Cerebellar cortex (tissue), 1 donor: ENCODE measurements around the gene LARGE1.
A peak's percentile ranks its signal among the peaks of the same experiment; 100 is the strongest.

Experiments used
- DNase-seq: peaks from one replicate; pipeline ENCODE4 v3.0.0-alpha.2; 2015; ENCODE audit warnings: low spot score

LARGE1 gene

DNA sequence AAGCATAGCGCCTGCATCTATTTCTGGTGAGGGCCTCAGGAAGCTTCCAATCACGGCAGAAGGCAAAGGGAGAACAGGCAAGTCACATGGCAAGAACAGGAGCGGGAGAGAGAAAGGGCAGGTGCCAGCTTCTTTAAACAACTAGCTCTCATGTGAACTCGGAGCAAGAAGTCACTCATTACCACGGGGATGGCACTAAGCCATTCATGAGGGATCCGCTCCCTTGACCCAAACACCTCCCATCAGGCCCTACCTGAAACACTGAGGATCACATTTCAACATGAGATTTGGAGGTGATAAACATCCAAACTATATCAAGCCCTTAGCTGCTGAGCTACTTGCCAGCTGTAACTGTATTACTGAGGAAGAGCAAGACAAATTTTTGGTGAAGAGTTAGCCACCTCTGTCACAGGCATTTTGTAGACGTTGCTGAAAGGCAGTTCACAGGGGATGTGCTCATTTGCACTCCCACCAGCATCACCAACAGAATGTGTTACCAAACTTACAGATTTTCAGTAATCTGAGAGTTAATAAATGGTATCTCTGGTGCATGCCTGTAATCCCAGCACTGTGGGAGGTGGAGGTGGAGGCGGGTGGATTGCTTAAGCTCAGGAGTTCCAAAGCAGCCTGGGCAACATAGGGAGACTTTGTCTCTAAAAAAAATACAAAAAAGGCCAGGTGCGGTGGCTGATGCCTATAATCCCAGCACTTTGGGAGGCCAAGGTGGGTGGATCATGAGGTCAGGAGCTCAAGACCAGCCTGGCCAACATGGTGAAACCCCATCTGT, 398.2 kb downstream of the LARGE1 start:
- no peak for DNase-seq

DNA sequence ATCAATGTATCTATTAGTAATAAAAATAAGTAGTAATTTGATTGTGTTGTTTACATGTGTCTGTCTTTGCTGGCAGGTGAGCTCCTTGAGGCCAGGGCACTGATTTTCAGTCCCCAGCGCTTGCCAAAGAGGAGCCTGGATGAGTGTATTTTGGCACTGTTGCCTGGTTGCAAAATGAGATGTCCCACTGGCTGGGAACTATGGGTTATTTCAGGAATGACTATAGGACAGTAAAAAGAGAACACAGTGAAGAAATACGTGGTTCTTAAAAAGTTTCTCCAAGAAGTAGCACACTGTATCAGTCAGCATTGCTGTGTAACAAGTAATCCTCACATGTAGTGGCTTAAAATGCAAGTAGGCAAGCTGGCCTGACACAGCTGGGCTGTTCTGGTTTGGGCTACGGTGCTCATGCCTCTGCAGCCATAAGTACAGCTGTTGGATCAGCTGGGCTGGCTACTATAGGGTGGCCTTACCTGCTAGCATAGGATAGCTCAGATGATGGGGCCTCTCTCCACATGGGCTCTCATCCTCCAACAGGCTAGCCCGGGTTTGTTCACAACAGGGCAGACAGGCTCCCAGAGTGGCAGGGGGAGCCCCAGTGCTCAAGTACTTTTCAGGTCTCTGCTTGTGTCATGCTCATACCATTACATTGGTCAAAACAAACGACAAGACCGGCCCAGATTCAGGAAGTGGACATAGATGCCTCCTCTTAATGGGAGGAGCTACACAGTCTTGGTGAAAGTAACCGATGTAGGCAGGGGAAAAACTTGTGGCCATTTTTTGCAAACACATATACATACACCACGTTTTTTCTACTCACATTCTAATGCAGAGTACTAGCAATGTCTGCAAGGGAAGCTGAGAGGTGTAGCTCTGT, 399.1 kb downstream of the LARGE1 start:
- no peak for DNase-seq

DNA sequence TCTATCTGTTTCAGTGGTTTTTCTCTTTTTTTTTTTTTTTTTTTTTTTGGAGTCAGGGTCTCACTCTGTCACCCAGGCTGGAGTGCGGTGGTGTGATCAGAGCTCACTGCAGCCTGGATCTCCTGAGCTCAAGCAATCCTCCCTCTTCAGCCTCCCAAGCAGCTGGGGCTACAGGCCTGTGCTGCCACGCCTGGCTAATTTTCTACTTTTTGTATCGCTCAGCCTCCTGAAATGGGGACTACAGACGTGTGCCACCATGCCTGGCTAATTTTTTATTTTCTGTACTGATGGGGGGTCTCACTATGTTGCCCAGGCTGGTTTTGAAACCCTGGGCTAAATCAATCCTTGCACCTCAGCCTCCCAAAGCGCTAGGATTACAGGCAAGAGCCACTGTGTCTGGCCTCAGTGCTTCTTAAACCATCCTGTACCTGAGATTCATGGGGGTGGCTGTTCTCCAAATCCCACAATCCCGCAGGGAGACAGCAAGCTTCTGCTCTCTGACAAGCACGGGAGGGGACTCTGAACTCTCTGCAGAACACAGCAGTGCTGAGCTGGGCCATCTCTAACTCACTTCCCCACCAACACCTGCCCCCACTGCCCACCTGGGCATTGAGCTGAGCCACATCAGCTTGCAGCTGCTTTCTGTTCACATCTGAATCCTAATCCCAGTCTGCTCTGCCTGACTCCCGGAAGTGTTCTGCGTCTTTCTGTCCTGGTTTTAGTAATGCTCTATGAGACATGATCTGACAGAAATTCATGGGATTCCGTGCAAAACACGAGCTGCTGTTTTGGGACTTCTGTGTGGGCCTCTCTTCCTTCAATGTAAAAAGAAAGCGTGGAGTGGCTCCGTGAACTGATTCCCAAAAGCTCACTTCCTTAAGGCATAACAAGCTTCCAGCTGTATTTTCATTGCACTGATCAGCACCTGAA, 400.0 kb downstream of the LARGE1 start:
- DNase-seq = no peak

DNA sequence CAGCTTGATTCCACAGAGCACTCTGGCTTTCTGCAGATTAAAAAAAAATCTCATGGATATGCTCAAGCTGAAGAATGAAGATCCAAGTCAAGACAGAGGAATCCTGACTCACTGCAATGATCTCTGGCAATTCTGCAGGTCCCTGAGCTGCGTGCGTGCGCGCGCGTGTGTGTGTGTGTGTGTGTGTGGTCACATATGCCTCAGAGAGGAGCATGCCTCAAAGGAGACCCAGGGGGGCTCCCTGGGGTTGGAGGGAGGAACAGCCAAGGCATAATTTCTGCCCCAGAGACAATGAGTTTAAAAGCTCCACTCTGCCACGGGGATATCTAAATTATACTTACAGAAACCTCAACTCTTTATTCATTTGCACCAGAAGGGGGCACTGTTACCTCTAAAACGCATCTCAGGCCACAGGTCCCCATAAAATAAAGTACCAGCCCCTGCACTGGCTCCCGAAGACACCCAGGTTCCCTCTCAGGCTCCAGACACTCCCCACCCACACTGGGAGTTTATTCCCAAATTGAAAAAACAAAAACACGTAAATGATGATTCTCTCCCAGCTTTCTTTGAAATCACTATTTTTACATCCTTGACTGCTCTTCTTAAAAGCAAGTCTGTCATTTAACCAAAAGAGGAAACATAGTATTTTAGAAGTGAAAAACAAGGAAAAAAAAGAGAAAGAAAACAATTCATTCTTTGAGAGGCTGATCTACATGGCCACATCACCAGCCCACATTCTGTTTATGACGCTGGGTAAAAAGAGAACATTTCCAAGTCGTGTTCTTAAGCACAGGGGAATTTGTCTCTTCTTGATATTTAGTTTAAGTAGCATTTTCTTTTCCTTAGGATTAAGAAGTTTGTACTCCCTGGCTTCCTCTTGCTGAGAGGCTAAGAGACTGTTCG, 401.0 kb downstream of the LARGE1 start:
- peak; percentile 72 for DNase-seq

DNA sequence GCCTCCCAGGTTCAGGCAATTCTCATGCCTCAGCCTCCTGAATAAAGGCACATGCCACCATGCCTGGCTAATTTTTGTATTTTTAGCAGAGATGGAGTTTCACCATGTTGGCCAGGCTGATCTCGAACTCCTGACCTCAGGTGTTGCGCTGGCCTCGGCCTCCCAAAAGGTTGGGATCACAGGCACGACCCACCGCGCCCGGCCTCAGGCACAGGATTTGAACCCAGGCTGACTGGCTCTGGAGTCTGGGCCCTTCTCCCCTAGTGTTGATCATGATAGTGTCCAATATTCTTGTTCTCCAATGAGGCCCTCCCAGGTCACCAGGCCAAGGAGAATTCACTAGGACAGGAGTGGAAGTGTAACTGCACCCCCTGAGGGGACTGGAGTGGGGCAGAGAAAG, 401.9 kb downstream of the LARGE1 start:
- no peak for DNase-seq

DNA sequence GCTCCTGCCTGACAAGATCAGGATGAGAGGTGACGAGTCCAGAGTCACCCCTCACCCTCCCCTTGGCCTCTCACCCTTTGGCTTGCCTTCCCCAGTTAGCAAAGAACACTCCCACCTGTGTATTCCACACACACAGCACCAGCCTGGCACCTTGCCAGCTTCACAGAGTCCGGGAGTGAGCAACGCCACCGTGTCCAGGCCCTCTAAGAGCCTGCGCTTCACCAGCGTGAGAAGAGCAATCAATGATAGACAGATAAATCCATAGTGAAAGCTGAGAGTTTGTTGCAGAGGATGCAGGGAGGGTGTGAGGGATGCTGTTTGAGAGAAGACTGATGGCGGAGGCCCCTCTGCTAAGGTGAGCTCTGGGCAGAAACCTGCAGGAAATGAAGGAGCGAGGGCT, 404.5 kb downstream of the LARGE1 start:
- DNase-seq = no peak

DNA sequence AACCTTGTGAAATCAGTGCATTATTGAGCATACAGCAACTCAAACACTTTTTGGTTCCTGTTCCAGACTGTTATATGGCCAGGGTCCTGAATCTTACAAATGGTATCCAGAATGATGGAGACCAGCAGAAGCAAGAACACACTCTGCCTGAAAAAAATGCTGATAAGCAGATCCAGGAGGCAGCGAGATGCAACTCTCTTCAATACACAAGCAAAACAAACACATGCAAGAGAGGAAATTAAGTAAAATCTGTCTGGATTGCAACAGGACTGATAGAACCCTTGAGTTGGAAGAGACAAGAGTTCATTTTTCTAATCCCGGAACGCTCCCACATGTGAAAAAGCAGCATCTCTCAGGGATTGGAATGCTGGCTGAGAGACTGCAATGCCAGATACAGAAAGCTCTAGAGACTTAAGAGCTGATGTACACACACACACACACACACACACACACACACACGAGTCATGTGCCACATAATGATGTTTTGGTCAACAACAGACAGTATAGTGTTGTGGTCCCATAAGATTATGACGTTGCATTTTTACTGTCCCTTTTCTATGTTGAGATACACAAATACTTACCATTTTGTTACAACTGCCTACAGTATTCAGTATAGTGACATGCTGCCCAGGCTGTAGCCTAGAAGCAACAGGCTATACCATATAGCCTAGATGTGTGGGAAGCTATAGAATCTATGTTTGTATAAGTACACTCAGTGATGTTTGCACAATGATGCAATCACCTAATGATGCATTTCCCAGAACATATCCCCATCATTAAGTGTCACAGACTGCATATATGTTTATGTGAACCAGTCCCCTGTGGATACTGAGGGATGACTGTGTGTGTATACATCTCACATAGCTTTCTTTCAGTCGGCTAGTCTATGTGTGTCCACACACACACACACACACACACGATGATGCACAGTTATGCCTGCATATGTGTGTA, 406.6 kb downstream of the LARGE1 start:
- DNase-seq = no peak

DNA sequence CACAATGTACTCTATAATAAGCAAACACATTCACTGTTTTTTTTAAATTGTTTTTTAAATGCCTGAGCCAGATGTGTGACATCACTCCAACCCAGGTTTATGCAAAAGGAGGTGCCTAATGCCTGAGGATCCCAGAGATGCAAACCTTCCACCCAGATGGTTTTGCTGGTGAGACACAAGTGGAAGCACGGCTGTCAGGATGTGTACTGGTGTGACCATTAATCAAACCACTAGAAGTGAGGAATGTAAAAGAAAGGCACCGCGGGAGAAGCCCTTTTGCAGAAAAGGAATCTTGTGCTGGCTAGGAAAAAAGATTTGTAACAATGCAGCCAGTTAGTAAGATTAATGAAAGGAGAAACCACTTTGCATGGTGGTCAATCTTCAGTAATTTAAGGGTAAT, 407.4 kb downstream of the LARGE1 start:
- DNase-seq = no peak

DNA sequence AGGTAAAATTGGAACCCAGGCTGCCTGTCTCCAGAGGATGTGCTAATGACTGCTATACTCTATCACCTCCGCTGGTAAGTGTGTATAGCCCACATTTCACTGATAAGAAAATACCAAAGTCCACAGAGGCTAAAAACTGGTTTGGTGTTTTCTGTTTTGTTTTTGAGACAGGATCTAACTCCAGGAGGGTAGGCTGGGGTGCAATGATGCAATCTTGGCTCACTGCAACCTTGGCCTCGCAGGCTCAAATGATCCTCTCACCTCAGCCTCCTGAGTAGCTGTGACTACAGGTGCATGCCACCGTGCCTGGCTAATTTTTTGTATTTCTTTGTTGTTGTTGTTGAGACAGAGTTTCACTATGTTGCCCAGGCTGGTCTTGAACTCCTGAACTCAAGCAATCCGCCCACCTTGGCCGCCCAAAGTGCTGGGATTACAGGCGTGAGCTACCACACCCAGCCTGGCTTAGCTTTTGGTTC, 409.8 kb downstream of the LARGE1 start:
- DNase-seq = no peak

DNA sequence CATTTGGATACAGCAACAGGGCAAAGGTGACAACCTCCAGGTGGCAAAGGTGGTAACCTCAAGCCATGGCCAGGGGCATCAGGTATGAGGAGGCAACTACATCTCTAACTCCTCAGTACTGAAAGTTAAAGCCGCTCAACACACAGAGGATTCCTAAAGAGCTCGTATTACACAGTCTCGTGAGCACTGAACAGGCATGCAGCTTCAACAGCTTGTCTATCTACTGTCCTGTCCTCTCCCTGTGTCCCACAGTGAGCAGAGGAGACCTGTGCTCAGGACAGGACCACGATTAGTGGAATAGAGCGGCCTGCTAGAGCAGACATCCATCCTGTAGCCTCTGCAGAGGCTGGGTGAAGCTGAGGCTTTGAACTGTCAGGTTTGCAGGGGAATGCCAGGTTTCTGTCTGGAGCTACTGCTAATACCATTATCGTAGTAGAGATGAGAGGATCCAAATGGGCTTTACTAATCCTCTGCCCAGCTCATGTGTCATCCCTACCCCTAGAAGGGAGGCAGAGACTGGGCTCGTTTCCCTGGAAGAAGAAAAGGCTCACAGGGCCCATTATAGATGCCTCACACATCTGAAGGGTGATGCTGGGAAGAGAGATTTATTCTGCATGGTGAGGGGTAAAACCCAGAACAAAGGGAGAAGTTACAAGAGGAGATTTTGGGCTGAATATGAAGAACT, 415.2 kb downstream of the LARGE1 start:
- no peak for DNase-seq

DNA sequence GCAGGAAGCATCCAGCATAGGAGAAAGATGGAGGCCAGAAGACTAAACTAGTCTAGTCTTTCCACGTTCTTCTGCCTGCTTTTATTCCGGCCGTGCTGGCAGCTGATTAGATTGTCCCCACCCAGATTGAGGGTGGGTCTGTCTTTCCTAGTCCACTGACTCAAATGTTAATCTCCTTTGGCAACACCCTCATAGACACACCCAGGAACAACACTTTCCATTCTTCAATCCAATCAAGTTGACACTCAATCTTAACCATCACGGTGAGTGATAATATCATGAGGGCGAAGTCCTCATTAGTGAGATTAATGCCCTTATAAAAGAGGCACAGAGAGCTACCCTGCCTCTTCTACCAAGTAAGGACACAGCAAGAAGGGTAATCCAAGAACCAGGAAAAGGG, 424.2 kb downstream of the LARGE1 start:
- DNase-seq = no peak

DNA sequence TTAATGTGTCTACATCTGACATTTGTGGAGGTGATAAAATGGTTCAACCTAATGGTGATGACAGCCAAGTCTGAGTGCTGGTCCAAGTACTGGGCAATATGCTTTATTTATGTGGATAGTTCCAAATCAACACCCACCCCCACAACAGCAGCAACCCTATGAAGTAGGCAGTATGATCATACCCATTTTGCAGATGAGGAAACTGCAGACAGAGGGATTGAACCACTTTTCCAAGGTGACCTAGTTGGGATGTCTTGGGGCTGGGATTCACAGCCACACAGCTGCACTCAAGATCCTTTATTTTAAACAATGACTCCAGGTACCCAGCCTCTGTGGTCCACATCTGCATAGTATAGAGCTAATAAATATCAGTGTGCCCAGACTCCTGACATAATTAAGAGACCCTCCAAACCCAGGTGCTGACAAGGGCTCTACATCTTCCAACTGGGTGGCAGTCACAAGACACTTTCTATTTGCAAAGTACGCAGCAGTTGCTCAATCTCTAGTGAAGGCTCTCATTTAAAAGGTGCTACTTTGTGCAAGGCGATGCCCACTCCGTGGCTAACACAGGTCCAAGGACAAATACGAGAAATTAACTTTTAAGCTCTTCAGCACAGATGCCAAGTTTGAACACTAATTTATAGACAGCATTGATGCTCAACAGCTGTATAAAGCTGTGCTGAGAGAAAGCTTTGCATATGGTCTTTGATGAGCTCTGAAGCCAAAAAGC, 426.6 kb downstream of the LARGE1 start:
- DNase-seq = no peak

DNA sequence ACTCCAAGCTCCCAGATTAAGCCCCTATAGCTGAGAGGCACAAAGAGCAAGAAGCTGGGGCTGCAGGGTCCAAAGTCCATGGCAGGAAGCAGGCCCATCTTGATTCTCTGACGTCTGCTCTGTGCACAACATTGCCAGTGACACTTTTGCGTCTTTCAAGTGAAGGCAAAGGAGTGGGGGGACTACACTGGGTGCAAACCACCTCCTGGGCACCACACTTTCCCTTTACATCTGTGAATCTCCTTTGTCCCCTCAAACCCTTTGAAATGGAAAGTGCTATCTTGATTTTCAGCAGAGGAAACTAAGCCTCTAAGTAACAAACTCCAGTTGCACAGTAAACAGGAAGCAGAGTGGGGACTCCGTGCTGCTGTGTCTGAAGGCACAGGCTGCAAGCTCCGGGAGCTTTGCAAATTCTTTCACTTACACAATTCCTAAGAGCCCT, 428.0 kb downstream of the LARGE1 start:
- DNase-seq = no peak

DNA sequence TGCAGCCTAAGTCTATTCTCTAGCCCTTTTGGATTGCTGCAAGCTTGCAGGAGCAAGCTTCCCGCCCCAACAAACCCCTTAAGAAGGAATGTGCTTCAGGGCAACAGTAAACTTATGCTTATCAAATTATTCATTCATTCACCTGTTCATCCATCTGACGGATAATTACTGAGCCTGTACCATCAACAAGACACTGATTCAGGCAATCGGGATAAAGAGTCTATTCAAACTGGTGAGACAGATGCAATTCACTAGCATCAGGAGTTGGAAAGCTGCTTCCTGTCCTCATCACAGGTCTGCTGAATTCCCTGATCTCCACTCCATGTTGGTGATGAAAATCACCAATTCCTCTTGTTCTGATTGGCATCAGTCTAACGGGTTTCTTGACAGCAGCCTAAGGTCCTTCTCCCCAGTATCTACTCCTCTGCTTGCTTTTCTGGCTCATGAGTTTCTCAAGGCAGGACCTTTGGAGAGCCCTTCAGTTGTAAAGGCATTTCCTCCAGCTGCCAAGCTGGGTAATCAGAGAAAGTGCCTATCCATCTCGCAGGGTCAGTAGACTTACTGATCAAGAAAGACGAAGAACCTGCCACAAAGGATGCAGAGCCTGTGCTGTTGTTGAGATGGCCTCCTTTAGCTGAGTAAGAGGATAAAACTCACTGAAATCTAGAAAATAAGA, 433.1 kb downstream of the LARGE1 start:
- no peak for DNase-seq

DNA sequence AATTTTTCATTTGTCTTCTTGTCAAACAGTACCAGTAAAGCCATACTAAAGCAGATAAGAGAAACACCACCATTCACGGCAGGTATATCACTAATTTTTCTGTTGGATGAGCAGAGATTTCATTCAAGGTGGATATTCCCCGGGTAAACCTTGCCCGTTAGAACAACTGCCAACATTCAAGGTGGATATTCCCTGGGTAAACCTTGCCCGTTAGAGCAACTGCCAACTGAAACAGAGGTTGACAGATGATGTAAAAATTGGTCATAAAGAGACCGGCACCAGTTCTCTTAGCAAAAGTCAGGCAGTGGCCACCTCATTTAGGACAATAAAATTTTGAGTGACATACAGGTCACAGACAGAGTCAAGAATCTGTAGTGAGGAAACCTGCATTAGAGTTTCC, 438.7 kb downstream of the LARGE1 start:
- DNase-seq = no peak

DNA sequence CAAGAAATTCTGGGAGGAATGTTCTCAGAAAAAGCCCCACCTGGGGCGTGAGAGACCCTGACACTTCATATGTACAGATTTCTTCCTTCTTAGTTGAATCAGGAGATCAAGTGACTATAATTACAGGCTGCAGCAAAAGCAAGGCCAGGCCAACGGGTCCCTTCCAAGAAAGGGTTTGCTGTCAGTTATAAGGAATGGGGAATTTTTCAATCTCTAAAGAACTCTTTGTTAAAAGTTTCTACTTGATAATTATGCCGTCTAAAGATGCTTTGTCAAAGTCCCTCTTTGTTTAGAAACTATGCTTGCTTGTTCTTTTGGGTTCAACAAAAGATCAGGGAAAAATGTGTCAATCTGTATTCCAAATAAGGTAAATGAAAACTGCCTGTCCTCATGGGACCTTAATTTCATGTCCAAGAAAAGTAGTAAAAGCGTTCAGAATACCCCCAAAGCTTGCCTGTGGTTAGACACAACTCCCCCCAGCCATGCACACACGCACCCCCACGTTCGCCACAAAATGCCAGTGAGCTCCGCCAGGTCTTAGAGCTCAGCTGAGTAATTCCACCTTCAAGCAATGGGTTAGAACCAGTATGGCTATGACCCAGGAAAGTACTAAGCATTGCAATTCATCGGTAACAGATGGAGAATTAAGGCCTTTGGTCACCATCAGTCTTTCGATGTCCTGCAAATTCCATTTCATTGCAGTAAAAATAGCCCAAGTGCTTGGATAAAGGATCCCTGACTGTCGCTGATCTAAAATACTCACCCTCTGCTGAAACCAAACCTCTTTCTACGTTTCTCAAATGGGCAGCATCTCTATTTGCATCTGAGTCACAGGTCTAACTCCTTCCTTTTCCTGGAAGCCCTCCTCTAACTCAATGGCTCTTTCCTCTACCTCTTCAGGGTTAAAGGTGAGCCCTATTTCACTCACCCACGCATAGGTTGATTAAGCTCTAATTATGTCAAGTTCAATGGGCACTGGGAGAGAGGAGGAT, 442.9 kb downstream of the LARGE1 start:
- no peak for DNase-seq

DNA sequence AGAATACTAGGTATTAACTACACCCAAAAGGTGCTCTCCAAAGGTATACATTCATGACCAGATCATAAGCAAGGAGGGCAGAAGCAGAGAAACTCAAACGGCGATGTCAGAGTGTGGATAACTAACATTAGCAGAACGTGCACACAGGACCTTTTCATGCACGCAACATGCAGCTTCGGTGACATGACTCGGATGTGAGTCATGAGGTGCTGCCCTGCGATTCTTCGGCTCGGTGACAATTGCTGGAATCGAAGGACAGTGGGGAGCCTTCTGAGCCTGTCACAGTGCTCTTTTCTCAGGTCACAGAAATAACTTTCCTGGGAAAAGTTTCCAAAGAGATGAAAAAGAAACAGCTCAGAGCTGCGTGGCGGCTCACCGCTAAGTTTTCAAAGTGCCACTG, 443.6 kb downstream of the LARGE1 start:
- DNase-seq = no peak
